WTC11 (cell line): ENCODE results near the gene LAMC1.

Experiments
- ATF2 ChIP-seq: sonication (generic); formaldehyde crosslinking; IDR thresholded peaks from 2 replicates; pipeline ENCODE4 v1.8.1; 2022; ENCODE audit warnings: low read depth, missing genetic modification reagents, borderline replicate concordance
- ATF6 ChIP-seq: sonication (generic); formaldehyde crosslinking; IDR thresholded peaks from 2 replicates; pipeline ENCODE4 v1.8.1; 2023; ENCODE audit warnings: mild to moderate bottlenecking, missing genetic modification reagents
- CREM ChIP-seq: sonication (generic); formaldehyde crosslinking; IDR thresholded peaks from 2 replicates; pipeline ENCODE4 v1.8.1; 2022; ENCODE audit warnings: mild to moderate bottlenecking, missing genetic modification reagents, moderate library complexity
- CTCF ChIP-seq: fragments of 200-600 bp; IDR thresholded peaks from 2 replicates; pipeline ENCODE4 v1.8.0; 2022; ENCODE audit warnings: antibody characterized with exemption
- FOXP1 ChIP-seq: sonication (generic); formaldehyde crosslinking; IDR thresholded peaks from 2 replicates; pipeline ENCODE4 v1.8.0; 2022; ENCODE audit warnings: missing genetic modification reagents, mild to moderate bottlenecking, moderate library complexity, borderline replicate concordance
- NFE2L1 ChIP-seq: sonication (generic); formaldehyde crosslinking; IDR thresholded peaks from 2 replicates; pipeline ENCODE4 v1.8.1; 2023; ENCODE audit warnings: missing genetic modification reagents
- SMAD4 ChIP-seq: sonication (generic); formaldehyde crosslinking; IDR thresholded peaks from 2 replicates; pipeline ENCODE4 v1.8.0; 2022; ENCODE audit warnings: mild to moderate bottlenecking, missing genetic modification reagents
- TCF7 ChIP-seq: sonication (generic); formaldehyde crosslinking; IDR thresholded peaks from 2 replicates; pipeline ENCODE4 v1.8.0; 2022; ENCODE audit warnings: mild to moderate bottlenecking, low read depth, missing genetic modification reagents, moderate library complexity
- USF1 ChIP-seq: sonication (generic); formaldehyde crosslinking; IDR thresholded peaks from 2 replicates; pipeline ENCODE4 v1.8.0; 2022; ENCODE audit warnings: mild to moderate bottlenecking, missing genetic modification reagents

GRCh38 chr1:183082650-183083049 lies 59.4 kb downstream of the LAMC1 start:
- TF ChIP-seq CTCF (no peak), CREM (CRISPR knock-in tag) (no peak), USF1 (CRISPR knock-in tag) (no peak), ATF6 (no peak), TCF7 (CRISPR knock-in tag) (no peak), NFE2L1 (no peak), SMAD4 (CRISPR knock-in tag) (no peak), ATF2 (no peak), FOXP1 (no peak)
